Renal cortex interstitium (tissue), 11 donors: Measurements from ENCODE around the gene ZNF410. TPM values are rescaled to one million over a fixed set of nuclear protein-coding genes. Genes with fewer than 3 reads are reported as not detected.

Experiments
- DNase-seq, 11 donors: peaks; one replicate each; pipeline ENCODE4 v3.0.0-alpha.2; 2013; ENCODE audit warnings: low read depth in 9 of 11, low spot score in 4 of 11; ENCODE audit errors: extremely low read depth in 1 of 11
- polyA plus RNA-seq, 3 donors: library from polyadenylated mRNA; unstranded; fragments of 120-200 nt; gene quantifications; one replicate each; pipeline ENCODE4 v1.2.1, GENCODE V29; 2013; ENCODE audit not compliant: insufficient read length in 3 of 3

Gene ZNF410
- polyA plus RNA-seq, 3 donors = 54.2 to 59.8 (median 58.1) TPM

DNA sequence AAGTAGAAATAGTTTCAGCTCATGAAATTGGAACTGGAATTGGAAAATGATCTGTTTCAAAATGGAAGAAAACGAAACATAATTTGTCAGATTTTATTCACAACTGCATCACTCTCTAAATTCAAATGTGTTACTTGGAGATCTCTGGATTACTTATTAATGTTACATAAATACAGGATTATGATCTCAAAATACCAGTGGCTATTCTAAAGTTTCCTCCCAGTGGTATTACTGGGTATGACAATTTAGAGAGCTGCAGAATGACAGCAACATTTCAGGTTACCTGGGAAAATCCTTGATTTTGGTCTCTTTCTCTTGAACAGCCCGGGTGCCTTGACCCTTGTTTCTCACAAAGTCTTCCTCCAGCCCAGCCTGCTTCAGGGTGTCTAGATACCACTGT, 49.0 kb downstream of the ZNF410 start:
- DNase-seq = no peak

DNA sequence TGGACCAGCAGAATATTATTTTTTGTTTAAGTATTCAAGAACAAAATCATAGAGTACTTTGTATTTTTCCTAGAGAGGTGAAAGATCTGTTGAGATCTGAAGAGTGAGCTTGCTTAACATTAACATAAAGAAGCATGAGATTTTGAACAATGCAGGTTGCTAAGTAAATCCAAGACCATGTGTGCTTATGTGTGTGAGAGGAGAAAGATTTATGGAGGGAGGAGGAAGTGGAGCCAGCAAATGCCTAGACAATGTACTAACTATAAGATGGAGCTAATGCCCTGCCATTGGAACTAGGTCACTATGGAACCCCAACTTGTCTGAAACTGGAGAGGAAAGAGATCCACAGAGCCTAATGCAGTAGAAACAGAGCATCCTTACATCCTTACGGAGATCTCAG, 49.9 kb downstream of the ZNF410 start:
- no peak for DNase-seq

DNA sequence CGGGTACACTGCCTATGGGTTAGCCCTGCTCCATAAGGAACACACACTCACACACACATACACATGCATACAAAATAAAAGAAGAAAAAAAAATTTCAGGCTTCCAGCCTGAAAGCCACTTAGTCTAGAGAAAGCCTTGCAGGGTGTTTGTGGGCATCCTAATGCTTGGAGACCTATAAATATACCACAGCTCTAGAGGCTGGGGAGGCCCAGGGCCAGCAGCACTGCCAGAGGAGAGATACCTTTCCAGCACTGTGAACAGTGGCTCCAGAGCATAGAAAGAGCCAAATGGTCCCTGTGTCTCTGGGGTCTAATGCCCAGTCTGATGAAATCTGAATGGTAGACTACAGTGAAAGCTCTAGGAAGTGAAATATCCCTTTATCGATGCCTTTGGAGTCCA, 50.4 kb downstream of the ZNF410 start:
- DNase-seq = no peak

DNA sequence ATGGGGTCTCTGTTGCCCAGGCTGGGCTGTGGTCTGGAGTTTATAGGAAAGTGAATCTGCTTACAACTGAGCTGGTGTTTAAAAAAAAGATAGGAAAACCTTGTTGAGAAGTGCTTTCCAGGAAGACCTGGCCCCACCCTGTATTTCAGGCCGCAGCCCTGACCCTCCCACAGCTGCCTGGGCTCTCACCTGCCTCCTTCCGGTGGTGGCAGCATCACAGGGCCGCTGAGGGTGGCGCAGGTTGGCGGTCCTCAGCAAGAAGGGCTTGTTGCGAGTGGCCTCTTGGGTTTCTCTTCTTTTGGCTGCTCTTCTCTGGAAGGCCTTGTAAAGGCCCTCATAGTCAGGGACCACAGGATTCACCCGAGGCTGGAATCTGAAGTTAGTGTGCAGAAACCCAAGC, 55.5 kb downstream of the ZNF410 start:
- no peak for DNase-seq

DNA sequence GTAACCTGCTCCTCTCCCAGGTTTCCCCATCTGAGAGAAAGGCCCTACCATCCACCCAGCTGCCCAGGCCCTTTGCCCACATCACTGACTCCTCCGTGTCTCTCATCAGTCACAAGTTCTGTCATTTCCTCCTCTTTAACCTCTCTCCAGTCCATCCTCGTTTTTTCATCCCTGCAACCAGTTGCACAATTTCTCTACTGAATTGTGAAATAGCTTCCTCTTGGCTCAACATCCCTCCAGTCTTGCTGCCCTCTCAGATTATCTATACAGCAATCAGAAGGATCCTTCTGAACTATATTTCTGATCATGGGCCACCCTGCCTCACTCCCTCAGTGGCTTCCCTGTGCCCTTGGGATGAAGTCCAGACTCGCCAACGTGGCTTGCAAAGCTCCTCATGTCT, 56.4 kb downstream of the ZNF410 start:
- no peak for DNase-seq

DNA sequence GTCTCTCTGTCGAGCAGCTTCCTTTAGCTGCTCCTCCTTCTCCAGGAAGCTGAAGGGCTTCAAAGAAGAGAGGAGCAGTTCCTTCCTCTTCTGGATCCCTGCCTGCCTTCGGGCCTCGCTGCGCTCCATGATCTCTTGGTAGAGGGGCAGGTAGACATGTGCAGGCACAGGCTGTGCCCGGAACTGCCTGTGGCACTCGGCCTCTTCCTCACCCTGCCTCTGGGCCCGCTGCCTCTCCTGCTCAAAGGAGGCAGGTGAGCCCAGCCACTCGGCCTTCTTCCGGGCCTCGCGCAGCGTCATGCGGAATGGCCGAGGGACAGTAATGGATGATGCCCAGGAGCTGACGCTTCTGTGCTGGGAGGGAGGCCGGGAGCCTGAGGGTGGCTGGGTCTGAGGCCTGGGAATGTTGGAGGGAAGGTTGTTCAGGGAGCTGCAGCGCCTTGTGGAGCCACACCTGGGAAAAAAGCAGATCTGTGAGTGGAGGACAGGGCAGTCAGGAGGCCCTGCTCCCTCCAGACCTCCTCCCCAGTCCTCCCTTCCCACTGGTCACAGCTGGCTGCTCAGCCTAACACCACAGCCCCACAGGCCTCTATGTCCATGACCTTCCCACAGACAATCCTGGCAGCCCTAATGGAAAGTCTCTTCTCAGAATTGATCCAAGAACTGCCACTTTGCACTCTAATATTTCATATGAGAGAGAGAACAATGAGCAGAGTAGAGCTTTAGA, 57.9 kb downstream of the ZNF410 start:
- DNase-seq = no peak

DNA sequence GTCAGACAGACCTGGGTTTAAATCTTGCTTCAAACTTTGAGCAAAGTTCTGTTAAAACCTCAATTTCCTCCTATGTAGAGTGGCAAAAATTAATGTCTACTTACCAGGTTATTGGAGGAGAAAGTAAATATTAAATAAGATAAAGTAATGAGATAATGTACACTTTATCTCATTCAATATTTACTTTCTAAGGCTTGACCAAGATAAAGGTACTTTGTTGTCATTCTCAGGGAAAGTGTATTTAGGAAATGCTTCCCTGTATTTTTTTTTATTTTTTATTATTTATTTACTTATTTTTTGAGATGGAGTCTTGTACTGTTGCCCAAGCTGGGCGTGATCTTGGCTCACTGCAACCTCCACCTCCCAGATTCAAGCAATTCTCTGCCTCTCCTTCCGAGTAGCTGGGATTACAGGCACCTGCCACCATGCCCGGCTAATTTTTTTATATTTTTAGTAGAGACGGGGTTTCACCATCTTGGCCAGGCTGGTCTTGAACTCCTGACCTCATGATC, 58.6 kb downstream of the ZNF410 start:
- no peak for DNase-seq

DNA sequence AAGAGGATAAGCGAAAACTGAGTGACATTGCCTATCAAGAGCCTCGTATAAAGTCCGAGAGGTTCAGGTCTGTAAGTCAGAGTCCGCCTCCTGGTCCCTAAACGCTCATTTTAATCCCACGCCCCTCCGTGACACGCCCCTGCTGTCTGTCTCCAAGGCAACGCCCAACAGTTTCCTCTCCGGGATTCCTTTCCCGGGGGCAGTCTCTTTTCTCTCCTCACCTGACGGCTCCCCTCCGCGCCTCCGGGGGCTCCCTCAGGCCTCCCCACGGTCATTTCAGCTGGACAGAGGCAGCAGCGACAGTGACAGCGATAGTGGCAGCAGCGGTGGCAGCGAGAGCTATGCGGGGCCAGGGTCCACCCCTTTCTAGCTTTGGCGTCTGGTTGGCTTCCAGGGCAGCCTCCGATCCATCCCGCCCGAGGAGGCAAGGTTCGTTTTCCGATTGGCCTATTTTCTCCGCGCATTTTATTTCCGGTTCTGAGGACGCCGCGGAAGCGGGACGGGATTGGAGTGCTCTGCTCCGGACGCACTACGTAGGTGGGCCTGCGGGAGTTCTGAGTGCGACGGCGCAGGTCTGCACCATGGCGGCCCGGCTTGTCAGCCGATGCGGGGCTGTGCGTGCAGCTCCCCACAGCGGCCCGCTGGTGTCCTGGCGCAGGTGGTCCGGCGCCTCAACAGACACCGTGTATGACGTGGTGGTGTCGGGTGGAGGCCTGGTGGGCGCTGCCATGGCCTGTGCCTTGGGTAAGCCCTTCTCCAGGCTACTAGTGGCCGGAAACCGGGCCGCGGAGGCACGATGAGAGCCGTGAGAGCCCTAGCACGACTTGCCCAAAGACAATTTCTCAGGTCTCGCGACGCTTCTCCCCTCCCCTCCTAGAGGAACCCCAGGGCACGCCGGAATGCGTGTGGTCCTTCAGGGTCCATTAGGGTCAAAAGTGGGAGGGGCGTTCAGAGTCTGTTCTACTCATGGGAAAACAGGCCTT, 63.4 kb downstream of the ZNF410 start, which contains the start of the genes COQ6 and FAM161B:
Gene COQ6 (plus strand): TSS at position 551 of the 983 bp plus-strand sequence. CDS start 31 bp downstream, at position 582.
Gene FAM161B (minus strand): TSS at position 343 of the 983 bp plus-strand sequence. CDS start 68 bp downstream, at position 275.
- DNase-seq = peak; percentile 90 to 98 (median 95)

DNA sequence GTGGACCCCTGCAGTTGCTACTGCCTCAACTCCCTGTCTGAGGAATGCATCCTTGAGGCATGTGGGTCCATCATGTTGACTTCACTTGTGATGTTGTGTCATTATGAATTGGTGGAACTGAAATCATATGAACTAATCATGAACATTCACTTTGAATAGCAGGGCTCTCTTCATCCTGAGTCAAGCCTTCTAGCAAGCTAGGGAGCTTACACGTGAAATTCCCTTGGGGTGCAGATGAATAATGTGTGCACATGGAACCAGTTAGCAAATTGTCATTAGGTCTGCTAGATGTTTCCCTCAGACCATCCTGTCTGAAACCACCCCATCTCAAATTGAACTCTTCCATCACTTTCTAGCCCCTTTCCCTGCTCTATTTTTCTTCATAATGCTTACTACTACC, 67.1 kb downstream of the ZNF410 start:
- no peak for DNase-seq

DNA sequence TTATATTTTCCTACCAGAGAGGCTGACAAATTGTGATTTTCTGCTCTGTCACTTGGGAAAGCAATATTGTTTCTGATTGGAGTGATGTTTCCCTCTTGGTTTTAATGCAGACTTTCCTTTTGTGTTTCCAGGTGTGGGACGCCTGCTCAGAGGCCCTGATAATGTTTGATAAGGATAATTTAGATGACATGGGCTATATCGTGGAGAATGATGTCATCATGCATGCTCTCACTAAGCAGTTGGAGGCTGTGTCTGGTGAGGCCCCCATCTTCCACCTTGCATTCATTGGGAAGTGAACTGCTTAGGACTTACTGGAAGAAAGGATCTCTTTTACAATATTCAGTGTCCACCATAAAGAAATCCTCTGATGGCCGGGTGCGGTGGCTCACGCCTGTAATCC, 69.0 kb downstream of the ZNF410 start:
- DNase-seq = no peak

DNA sequence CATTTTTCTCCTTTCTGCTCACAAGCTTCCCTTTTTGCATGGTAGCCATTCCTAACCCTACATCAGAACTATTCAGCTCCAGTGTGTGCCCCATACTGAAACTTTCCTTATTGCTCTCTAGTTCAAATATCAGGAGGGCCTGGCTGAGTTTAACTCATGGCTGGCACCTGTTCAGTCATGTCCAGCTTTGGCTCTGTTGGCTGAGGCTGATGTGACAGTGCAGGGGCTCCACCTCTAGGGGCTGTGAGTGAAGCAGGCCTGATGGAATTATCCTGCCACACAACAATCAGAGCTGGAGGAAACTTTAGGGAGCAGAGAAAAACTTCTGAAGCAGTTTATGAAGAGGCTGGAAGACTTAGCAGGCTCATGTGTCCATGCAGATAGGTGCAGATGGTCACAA, 71.9 kb downstream of the ZNF410 start:
- DNase-seq = no peak

DNA sequence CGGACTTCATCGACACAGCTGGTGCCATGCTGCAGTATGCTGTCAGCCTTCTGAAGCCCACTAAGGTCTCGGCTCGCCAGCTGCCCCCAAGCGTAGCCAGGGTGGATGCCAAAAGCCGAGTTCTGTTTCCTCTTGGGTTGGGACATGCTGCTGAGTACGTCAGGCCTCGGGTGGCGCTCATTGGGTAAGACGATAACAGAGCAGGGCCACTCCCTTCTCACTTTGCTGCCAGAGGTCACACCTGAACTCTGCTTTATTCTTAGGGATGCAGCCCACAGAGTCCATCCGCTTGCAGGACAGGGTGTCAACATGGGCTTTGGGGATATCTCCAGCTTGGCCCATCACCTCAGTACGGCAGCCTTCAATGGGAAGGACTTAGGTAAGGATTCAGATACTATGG, 74.5 kb downstream of the ZNF410 start:
- DNase-seq = no peak

DNA sequence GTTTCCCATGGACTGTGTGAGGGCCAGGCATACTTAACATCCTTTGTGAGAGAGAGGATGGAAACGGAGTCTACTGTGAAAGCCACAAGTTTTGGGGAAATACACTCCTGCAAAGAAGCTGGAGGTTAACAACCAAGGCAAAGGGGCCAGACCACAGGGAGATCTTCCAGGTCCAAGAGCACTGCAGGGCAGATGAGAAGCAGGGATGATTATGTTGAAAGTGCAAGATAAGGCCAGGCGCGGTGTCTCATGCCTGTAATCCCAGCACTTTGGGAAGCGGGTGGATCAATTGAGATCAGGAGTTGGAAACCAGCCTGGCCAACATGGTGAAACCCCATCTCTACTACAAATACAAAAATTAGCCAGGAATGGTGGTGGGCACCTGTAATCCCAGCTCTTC, 78.6 kb downstream of the ZNF410 start:
- no peak for DNase-seq

DNA sequence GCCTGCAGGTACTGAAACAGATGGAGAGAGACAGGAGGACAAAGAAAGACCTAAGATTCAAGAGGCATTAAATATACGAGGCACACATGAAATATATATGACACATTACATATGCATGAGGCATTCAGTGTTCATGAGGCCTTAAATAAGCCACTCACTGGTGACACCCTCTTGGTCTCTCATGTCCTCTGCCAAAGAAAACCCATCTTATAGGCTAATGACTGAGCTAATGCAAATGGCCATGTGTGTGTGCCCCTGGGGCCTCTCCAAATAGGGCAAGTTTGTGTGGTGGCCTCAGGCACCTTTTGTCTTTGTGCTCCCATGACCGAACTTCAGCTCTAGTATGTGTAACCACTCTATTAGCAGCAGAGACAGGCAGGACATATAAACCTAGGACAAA, 82.2 kb downstream of the ZNF410 start:
- DNase-seq = no peak

DNA sequence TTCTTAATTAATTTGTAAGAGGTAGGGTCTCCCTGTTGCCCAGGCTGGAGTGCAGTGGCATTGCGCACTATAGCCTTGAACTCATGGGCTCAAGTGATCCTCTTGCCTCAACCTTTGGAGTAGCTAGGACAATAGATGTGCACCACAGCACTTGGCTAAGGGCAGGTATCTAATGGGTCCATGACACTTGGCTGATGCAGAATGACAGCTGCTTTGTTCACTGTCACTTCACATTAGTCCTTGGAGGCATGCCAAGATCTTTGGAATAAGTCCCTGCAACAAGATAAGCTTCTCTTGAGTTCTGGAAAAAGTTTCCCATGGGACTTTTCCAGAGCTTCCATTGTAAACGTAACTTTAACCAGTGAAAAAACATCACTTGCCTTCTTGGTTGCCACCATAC, 86.8 kb downstream of the ZNF410 start:
- DNase-seq = no peak

DNA sequence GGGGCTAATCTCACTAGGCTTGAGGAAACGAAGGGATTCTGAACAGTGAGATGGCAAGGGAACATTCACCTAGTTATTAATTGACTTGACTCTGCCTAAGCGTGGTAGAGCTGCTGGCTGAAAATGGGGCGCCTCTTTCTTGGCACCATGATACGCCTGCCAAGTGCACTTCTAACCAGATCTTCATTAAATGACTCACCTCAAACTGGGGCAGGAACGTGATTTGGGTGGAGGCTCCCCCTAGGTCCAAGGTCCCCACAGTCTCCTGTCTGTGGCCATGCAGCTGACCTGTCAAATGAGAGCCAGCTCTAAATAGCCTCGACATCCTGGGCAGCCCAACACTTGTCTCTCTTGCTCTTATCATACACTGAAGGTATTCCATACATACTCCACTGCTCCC, 89.5 kb downstream of the ZNF410 start:
- no peak for DNase-seq

DNA sequence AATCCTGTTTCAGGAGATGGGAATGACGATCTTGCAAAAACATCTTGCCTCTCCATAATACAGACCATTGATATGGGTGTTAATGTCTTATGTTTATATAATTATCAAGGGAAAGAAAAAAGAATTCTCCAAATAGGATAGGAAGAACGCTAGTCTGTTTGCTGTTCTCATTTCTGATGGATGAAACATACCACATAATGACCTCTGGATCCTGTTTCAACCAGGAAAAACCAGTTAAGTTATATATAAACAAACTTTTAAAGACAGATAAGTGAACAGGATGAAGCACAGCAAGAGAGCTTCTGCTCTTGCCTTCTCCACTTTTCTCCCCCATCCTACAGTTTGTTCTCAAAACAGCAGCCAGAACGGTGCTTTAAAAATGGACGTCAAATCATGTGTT, 91.2 kb downstream of the ZNF410 start:
- no peak for DNase-seq
